Brain microvascular endothelial cell (primary cell): Measurements from ENCODE around the gene TCF20.

Source experiments
- DNase-seq: peaks from one replicate; pipeline ENCODE4 v3.0.0-alpha.2; 2020
- H3K27ac ChIP-seq: fragments of 250-450 bp; sonication (Bioruptor Pico); 2 replicates; pipeline ENCODE4 v1.5.1; 2020; ENCODE audit warnings: mild to moderate bottlenecking, moderate library complexity
- H3K27me3 ChIP-seq: fragments of 250-450 bp; sonication (Bioruptor Pico); replicated peaks from 2 replicates; pipeline ENCODE4 v1.5.1; 2020; ENCODE audit warnings: mild to moderate bottlenecking
- H3K36me3 ChIP-seq: fragments of 250-450 bp; sonication (Bioruptor Pico); replicated peaks from 2 replicates; pipeline ENCODE4 v1.5.1; 2020; ENCODE audit warnings: mild to moderate bottlenecking
- H3K4me3 ChIP-seq: 2 replicates; pipeline ENCODE4 v1.5.1; 2011; ENCODE audit warnings: low read depth, mild to moderate bottlenecking, control low read depth, low read length, moderate library complexity
- in situ Hi-C: cut with HindIII; loops from 2 replicates; pipeline ENCODE4 v1.10.0; 2017; ENCODE audit warnings: low sequenced_read_pairs, low pct_ligation_motif_present
- TF ChIP-seq, protein P1 (sequence below): IDR thresholded peaks from 2 replicates; pipeline ENCODE4 v1.5.1; 2011; ENCODE audit warnings: low read depth, mild to moderate bottlenecking, moderate library complexity, low read length, control low read depth, inconsistent platforms; ENCODE audit errors: missing control alignments

TCF20 gene

DNA sequence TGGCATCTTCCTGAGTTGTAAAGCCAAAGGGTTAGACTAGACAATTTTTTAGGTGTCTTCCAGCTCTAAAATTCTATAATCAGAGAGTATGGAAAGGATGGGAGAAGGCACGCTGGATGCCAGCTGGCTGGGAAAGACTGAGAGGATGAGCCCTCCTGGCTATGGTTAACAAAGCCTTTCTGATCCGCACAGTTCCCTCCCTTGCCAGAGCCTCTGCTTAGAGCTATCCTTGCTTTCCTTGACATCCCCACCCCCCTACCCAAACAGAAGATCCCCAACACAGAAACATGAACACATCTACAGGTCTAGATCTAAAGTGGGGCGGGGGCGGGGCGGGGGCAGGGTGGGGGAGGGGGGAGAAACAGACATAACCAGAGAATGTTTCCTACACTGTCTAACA is 6.5 kb downstream of the TCF20 start:
- TF ChIP-seq, protein P1, sequence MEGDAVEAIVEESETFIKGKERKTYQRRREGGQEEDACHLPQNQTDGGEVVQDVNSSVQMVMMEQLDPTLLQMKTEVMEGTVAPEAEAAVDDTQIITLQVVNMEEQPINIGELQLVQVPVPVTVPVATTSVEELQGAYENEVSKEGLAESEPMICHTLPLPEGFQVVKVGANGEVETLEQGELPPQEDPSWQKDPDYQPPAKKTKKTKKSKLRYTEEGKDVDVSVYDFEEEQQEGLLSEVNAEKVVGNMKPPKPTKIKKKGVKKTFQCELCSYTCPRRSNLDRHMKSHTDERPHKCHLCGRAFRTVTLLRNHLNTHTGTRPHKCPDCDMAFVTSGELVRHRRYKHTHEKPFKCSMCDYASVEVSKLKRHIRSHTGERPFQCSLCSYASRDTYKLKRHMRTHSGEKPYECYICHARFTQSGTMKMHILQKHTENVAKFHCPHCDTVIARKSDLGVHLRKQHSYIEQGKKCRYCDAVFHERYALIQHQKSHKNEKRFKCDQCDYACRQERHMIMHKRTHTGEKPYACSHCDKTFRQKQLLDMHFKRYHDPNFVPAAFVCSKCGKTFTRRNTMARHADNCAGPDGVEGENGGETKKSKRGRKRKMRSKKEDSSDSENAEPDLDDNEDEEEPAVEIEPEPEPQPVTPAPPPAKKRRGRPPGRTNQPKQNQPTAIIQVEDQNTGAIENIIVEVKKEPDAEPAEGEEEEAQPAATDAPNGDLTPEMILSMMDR = no peak
- Histone ChIP-seq H3K4me3 (no peak overlapping the region), H3K27ac (no peak overlapping the region), H3K36me3 (no peaks in the 10 kb centered on the region), H3K27me3 (no peaks in the 10 kb centered on the region)
- DNase-seq = no peak
- in situ Hi-C loops = no loop called here

DNA sequence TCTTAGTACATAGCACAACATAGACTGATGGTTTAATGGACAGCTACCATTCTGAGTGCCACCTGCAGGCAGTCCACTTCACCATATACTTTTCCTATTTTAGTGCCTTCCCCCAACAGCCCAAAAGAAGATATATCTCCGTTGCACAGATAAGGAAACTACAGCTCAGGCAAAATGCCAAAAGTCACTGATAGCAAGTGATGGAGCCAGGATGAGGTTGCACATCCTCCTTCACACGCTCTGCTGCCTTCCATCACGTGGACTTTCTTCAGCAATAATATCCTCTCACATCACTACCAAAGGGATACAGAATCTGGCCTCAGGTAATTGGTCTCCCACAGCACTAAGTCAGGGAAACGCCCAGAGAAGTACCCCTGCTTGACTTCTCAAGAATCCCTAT is 7.5 kb downstream of the TCF20 start:
- Histone ChIP-seq H3K36me3 (no peaks in the 10 kb centered on the region), H3K27ac (no peak overlapping the region), H3K4me3 (no peak overlapping the region), H3K27me3 (no peaks in the 10 kb centered on the region)
- in situ Hi-C loops = no loop called here
- DNase-seq = no peak
- TF ChIP-seq, protein P1 = no peak

DNA sequence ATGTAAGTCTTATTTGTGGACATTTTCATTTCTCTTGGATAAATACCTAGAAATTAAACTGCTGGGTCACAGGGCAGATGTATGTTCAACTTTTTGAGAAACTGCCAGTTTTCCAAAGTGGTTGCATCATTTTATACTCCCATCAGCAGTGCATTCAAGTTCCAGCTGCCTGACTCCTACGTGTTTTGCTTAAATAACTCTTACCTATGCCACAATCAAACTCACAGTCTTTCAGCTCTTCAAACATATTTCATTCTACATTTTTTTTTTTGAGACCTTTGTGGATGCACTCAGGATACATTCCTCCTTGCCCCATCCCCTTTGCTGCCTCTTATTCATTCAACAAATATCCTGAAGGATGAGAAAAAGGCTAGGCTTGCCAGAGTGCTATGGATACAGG is 9.2 kb downstream of the TCF20 start:
- in situ Hi-C loops = no loop called here
- H3K27ac ChIP-seq = no peak overlapping the region
- TF ChIP-seq, protein P1 = no peak
- no peak overlapping the region for H3K4me3 ChIP-seq
- H3K36me3 ChIP-seq = no peaks in the 10 kb centered on the region
- H3K27me3 ChIP-seq = no peaks in the 10 kb centered on the region
- DNase-seq = no peak

DNA sequence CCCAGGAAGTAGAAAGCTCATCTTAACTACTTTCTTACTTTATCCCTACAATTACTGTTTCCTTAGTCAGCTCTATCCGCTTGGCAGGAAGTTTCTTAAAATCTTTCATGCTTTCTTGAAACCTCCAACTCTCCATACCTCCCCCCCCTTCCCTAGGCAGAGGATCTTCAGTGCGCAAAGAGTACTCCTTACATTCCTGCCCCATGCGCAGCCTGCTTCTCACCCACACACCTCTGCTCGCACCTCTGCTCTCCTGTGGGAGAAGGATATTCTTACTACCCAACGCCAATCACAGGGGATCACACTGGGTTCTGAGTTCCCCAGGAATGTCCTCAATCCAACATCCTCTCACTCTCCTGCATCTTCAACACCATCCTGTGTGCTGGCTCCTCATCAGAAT is 12.3 kb downstream of the TCF20 start:
- no peak for DNase-seq
- Histone ChIP-seq H3K27me3 (no peaks in the 10 kb centered on the region), H3K36me3 (no peaks in the 10 kb centered on the region), H3K4me3 (no peak overlapping the region), H3K27ac (no peak overlapping the region)
- in situ Hi-C loops = no loop called here
- TF ChIP-seq, protein P1 = no peak

DNA sequence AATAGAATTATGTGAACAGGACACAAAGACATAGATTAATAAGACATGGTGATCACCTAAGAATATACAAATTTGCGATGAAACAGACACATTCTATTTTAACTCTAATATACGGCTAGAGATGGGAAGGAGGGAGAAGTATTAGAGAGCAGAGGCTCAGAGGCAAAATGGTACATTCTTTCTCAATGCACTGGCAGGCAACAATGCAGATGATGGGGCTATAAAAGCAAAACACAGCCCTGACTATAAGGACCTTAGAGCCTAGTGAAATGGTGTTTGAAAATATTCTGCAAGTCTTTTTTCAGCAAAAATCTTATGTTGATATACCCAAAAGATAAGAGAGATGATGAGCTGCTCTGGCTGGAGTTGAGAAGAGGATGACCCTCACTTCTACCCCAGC is 13.1 kb downstream of the TCF20 start:
- Histone ChIP-seq H3K36me3 (no peaks in the 10 kb centered on the region), H3K4me3 (no peak overlapping the region), H3K27ac (no peak overlapping the region), H3K27me3 (no peaks in the 10 kb centered on the region)
- no peak for DNase-seq
- in situ Hi-C loops = no loop called here
- TF ChIP-seq, protein P1 = no peak

DNA sequence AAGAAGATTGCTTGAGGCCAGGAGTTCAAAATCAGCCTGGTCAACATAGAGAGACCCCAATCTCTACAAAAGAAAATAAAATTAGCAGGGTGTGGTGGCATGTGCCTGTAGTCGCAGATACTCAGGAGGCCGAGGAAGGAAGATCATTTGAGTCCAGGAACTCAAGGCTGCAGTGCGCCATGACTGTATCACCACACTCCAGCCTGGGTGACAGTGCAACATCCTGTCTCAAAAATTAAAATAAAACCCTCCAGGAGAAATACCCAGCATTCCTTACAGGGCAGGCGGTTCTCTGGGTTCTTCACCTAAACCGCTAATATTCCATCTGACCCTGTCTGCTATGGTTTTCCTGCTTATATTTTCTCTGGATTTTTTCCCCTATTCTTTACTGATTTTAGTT is 13.5 kb downstream of the TCF20 start:
- Histone ChIP-seq H3K27ac (no peak overlapping the region), H3K36me3 (no peaks in the 10 kb centered on the region), H3K4me3 (no peak overlapping the region), H3K27me3 (no peaks in the 10 kb centered on the region)
- TF ChIP-seq, protein P1 = no peak
- no peak for DNase-seq
- in situ Hi-C loops = no loop called here
